IMR-90 (cell line): Measurements from ENCODE around the gene MGLL.

Experiments
- BHLHE40 ChIP-seq: fragments of 150-350 bp; IDR thresholded peaks from 2 replicates; pipeline ENCODE4 v1.6.1; 2016; ENCODE audit warnings: mild to moderate bottlenecking, low read depth, low read length
- MAFK ChIP-seq: IDR thresholded peaks from 2 replicates; pipeline ENCODE4 v1.6.1; 2012; ENCODE audit warnings: low read depth, low read length, improper control_type of control experiment
- POLR2A ChIP-seq: IDR thresholded peaks from 2 replicates; pipeline ENCODE4 v1.6.1; 2012; ENCODE audit warnings: mild to moderate bottlenecking, low read depth, low read length
- RAD21 ChIP-seq: IDR thresholded peaks from 2 replicates; pipeline ENCODE4 v1.6.1; 2012; ENCODE audit warnings: low read length, improper control_type of control experiment
- SMC3 ChIP-seq: fragments of 150-350 bp; IDR thresholded peaks from 2 replicates; pipeline ENCODE4 v1.6.1; 2016; ENCODE audit warnings: low read depth, mild to moderate bottlenecking, antibody characterized with exemption, low read length, moderate library complexity
- TF ChIP-seq, protein P1 (sequence below): conservative IDR thresholded peaks from 2 replicates; pipeline ENCODE4 v1.5.1; 2012; ENCODE audit warnings: mild to moderate bottlenecking, low read depth, low read length, improper control_type of control experiment
- TF ChIP-seq, protein P2 (sequence below): fragments of 150-350 bp; IDR thresholded peaks from 2 replicates; pipeline ENCODE4 v1.6.1; 2017; ENCODE audit warnings: mild to moderate bottlenecking, antibody characterized with exemption, low read length, low read depth

- TF ChIP-seq SMC3 (no peak), RAD21 (no peak), POLR2A (no peak), MAFK (no peak), BHLHE40 (no peak)
- TF ChIP-seq, protein P1, sequence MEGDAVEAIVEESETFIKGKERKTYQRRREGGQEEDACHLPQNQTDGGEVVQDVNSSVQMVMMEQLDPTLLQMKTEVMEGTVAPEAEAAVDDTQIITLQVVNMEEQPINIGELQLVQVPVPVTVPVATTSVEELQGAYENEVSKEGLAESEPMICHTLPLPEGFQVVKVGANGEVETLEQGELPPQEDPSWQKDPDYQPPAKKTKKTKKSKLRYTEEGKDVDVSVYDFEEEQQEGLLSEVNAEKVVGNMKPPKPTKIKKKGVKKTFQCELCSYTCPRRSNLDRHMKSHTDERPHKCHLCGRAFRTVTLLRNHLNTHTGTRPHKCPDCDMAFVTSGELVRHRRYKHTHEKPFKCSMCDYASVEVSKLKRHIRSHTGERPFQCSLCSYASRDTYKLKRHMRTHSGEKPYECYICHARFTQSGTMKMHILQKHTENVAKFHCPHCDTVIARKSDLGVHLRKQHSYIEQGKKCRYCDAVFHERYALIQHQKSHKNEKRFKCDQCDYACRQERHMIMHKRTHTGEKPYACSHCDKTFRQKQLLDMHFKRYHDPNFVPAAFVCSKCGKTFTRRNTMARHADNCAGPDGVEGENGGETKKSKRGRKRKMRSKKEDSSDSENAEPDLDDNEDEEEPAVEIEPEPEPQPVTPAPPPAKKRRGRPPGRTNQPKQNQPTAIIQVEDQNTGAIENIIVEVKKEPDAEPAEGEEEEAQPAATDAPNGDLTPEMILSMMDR: no peak
- TF ChIP-seq, protein P2, sequence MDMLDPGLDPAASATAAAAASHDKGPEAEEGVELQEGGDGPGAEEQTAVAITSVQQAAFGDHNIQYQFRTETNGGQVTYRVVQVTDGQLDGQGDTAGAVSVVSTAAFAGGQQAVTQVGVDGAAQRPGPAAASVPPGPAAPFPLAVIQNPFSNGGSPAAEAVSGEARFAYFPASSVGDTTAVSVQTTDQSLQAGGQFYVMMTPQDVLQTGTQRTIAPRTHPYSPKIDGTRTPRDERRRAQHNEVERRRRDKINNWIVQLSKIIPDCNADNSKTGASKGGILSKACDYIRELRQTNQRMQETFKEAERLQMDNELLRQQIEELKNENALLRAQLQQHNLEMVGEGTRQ: no peak
Observed at GRCh38 chr3:127774647-127775046, 47.7 kb downstream of the MGLL start.
